Keratinocyte (primary cell): Measurements from ENCODE around the gene FASN. TPM values are rescaled to one million over a fixed set of nuclear protein-coding genes. Genes with fewer than 3 reads are reported as not detected.

ENCODE experiments used
- DNase-seq: peaks from one replicate; pipeline ENCODE4 v3.0.0-alpha.2; 2011; ENCODE audit warnings: low read depth, missing footprints, low spot score
- FAIRE-seq: peaks from 2 replicates; lab custom pipeline; 2011; peaks lifted over from hg19 to GRCh38; lab: Jason Lieb, UNC
- H2AFZ ChIP-seq: 2 replicates; pipeline ENCODE4 v1.6.0; 2012; ENCODE audit warnings: low read length, control low read depth, inconsistent platforms; ENCODE audit not compliant: control insufficient read depth
- H3K27ac ChIP-seq: 2 replicates; pipeline ENCODE4 v1.5.1; 2011; ENCODE audit warnings: low read length; ENCODE audit not compliant: control insufficient read depth, insufficient read depth
- H3K27me3 ChIP-seq: 3 replicates; pipeline ENCODE4 v1.6.0; 2011; ENCODE audit warnings: low read length; ENCODE audit not compliant: control insufficient read depth, insufficient read depth; ENCODE audit errors: extremely low read depth
- H3K36me3 ChIP-seq, 2 experiments: 2 replicates in 1 of 2; 3 replicates in 1 of 2; pipeline ENCODE4 v1.5.1; 2011; ENCODE audit warnings: low read length in 2 of 2, mild to moderate bottlenecking in 1 of 2; ENCODE audit not compliant: control insufficient read depth in 2 of 2, insufficient read depth in 2 of 2; ENCODE audit errors: extremely low read depth in 1 of 2
- H3K4me1 ChIP-seq: 3 replicates; pipeline ENCODE4 v1.5.1; 2011; ENCODE audit warnings: low read length; ENCODE audit not compliant: control insufficient read depth, insufficient read depth; ENCODE audit errors: extremely low read depth
- H3K4me2 ChIP-seq: 3 replicates; pipeline ENCODE4 v1.6.0; 2011; ENCODE audit warnings: low read depth, low read length; ENCODE audit not compliant: control insufficient read depth, insufficient read depth; ENCODE audit errors: extremely low read depth
- H3K4me3 ChIP-seq, 3 experiments: fragments of 200-600 bp in 1 of 3; sonication (generic) in 1 of 3; 2 replicates in 2 of 3; 3 replicates in 1 of 3; pipeline ENCODE4 v1.5.1; 2011 to 2016; ENCODE audit warnings: low read length in 3 of 3, mild to moderate bottlenecking in 3 of 3, control low read depth in 2 of 3, inconsistent platforms in 1 of 3, low read depth in 1 of 3, mixed read lengths in 1 of 3, mixed run types in 1 of 3, moderate library complexity in 1 of 3; ENCODE audit not compliant: control insufficient read depth in 2 of 3, insufficient read depth in 2 of 3; ENCODE audit errors: extremely low read depth in 1 of 3
- H3K79me2 ChIP-seq: 2 replicates; pipeline ENCODE4 v1.6.0; 2012; ENCODE audit warnings: low read length; ENCODE audit not compliant: control insufficient read depth, insufficient read depth
- H3K9ac ChIP-seq: 3 replicates; pipeline ENCODE4 v1.6.0; 2011; ENCODE audit warnings: low read length; ENCODE audit not compliant: control insufficient read depth, insufficient read depth; ENCODE audit errors: extremely low read depth
- H3K9me1 ChIP-seq: 3 replicates; pipeline ENCODE4 v1.6.0; 2011; ENCODE audit warnings: low read length; ENCODE audit not compliant: control insufficient read depth, insufficient read depth; ENCODE audit errors: extremely low read depth
- H3K9me3 ChIP-seq: 2 replicates; pipeline ENCODE4 v1.5.1; 2012; ENCODE audit warnings: low read depth, low read length; ENCODE audit not compliant: control insufficient read depth
- H4K20me1 ChIP-seq: 3 replicates; pipeline ENCODE4 v1.6.0; 2011; ENCODE audit warnings: low read length; ENCODE audit not compliant: control insufficient read depth, insufficient read depth; ENCODE audit errors: extremely low read depth
- CTCF ChIP-seq, 3 experiments: IDR thresholded peaks in 1 of 3; conservative IDR thresholded peaks in 1 of 3; optimal IDR thresholded peaks in 1 of 3; 2 replicates in 2 of 3; 3 replicates in 1 of 3; pipeline versions ENCODE3 to v1.5.1; 2011; ENCODE audit warnings: low read length in 3 of 3, mild to moderate bottlenecking in 3 of 3, moderate library complexity in 2 of 3, control low read depth in 1 of 3, inconsistent platforms in 1 of 3; ENCODE audit not compliant: insufficient read depth in 2 of 3; ENCODE audit errors: extremely low read depth in 1 of 3
- EZH2 ChIP-seq: IDR thresholded peaks from one replicate; pipeline ENCODE4 v1.6.1; 2012; ENCODE audit warnings: inconsistent platforms, mild to moderate bottlenecking, low read length, moderate library complexity
- dilution Hi-C: fragments of 300-500 bp; cut with MboI; formaldehyde crosslinking; loops from one replicate; pipeline ENCODE4 v1.7.0; 2020; ENCODE audit warnings: low sequenced_read_pairs; ENCODE audit not compliant: extremely low pct_ligation_motif_present
- polyA plus RNA-seq, 5 experiments: library from polyadenylated mRNA; depleted of rRNA in 3 of 5; stranded (reverse) in 3 of 5; stranded (forward) in 1 of 5; unstranded in 1 of 5; fragments of >200 nt; gene quantifications; 1 replicate in 1 of 5; 2 replicates in 3 of 5; 3 replicates in 1 of 5; pipeline versions ENCODE4 v1.2.1 to v1.2.3, GENCODE V29; 2011 to 2012; ENCODE audit warnings: missing spikeins in 2 of 5, low read depth in 1 of 5, low replicate concordance in 1 of 5

Gene FASN
- polyA plus RNA-seq, 1 donor (not counting 4 experiments of a cell fraction or from before 2014, with no cell fraction given), result 44.7 TPM

DNA sequence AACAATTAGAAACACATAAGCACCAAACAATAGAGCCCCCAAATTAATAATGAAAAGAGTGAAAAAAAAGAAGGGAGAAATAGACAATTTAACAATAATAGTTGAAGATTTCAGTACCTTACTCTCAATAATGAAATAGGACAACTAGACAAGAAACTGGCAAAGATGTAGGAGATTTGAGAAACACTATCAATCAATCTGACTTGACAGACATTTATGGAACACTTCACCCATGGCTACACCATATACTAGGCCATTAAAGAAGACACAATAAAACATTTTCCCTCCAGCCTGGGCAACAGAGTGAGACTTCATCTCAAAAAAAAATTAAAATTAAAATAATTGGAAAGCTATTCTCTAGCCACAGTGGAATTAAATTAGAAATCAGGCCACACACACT lies 27.4 kb downstream of the FASN start:
- Histone ChIP-seq H3K36me3 (no peaks in the 10 kb centered on the region), H3K9me1 (no peaks in the 10 kb centered on the region), H3K27ac (no peak overlapping the region), H3K9ac (no peak overlapping the region), H3K79me2 (no peaks in the 10 kb centered on the region), H3K27me3 (no peaks in the 10 kb centered on the region), H3K4me2 (no peak overlapping the region), H2AFZ (no peak overlapping the region), H3K4me1 (peaks cover 6% of the 10 kb centered on the region), H4K20me1 (no peaks in the 10 kb centered on the region), H3K9me3 (no peaks in the 10 kb centered on the region), H3K4me3 (no peak overlapping the region)
- no peak for DNase-seq
- TF ChIP-seq EZH2 (no peak), CTCF (optimal IDR thresholded peaks at IDR 0.05 in 1 of 3, IDR thresholded peaks at IDR 0.05 in 1 of 3, conservative IDR thresholded peaks at IDR 0.05 in 1 of 3; ENCODE audit: extremely low read depth in 1 of 3, insufficient read depth in 2 of 3, low read length in 3 of 3) (no peak)
- dilution Hi-C loops, result no loop called here
- FAIRE-seq, result no peak

GRCh38 chr17:82065638-82066303 lies 32.3 kb downstream of the FASN start, which contains the start of gene DUS1L:
DUS1L (minus strand) TSS chr17:82065804; CDS start chr17:82065059, 745 bp downstream.
- Histone ChIP-seq H3K4me2 (peak within 1 kb of the TSS; percentile 93), H3K4me3 (peak within 1 kb of the TSS; percentile 78 to 84 (median 84)), H3K9ac (peak within 1 kb of the TSS; percentile 83), H3K36me3 (peaks cover 12 to 16% of the 10 kb centered on the region in 2 experiments), H3K79me2 (peaks cover 20% of the 10 kb centered on the region), H3K27ac (peak within 1 kb of the TSS; percentile 52), H3K27me3 (no peaks in the 10 kb centered on the region), H4K20me1 (peaks cover 9% of the 10 kb centered on the region), H3K4me1 (peaks cover 13% of the 10 kb centered on the region), H2AFZ (peak within 1 kb of the TSS; percentile 97), H3K9me3 (no peaks in the 10 kb centered on the region), H3K9me1 (no peaks in the 10 kb centered on the region)
- no peak for TF ChIP-seq CTCF (optimal IDR thresholded peaks at IDR 0.05 in 1 of 3, IDR thresholded peaks at IDR 0.05 in 1 of 3, conservative IDR thresholded peaks at IDR 0.05 in 1 of 3; ENCODE audit: extremely low read depth in 1 of 3, insufficient read depth in 2 of 3, low read length in 3 of 3)
- no peak for TF ChIP-seq EZH2
- FAIRE-seq, result no peak
- dilution Hi-C loops, result no loop called here
- DNase-seq, result no peak
